ENCODE results near the gene SPATA46. TPM values are rescaled to one million over a fixed set of nuclear protein-coding genes. Genes with fewer than 3 reads are reported as not detected.

SPATA46 gene
- total RNA-seq, 1 donor from 2014 or later: not detected

DNA sequence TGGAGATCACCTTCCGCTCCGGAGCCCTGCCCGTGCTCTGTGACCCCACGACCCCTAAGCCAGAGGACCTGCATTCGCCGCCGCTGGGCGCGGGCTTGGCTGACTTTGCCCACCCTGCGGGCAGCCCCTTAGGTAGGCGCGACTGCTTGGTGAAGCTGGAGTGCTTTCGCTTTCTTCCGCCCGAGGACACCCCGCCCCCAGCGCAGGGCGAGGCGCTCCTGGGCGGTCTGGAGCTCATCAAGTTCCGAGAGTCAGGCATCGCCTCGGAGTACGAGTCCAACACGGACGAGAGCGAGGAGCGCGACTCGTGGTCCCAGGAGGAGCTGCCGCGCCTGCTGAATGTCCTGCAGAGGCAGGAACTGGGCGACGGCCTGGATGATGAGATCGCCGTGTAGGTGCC, 9.6 kb downstream of the SPATA46 start:
- TF ChIP-seq, protein P1, sequence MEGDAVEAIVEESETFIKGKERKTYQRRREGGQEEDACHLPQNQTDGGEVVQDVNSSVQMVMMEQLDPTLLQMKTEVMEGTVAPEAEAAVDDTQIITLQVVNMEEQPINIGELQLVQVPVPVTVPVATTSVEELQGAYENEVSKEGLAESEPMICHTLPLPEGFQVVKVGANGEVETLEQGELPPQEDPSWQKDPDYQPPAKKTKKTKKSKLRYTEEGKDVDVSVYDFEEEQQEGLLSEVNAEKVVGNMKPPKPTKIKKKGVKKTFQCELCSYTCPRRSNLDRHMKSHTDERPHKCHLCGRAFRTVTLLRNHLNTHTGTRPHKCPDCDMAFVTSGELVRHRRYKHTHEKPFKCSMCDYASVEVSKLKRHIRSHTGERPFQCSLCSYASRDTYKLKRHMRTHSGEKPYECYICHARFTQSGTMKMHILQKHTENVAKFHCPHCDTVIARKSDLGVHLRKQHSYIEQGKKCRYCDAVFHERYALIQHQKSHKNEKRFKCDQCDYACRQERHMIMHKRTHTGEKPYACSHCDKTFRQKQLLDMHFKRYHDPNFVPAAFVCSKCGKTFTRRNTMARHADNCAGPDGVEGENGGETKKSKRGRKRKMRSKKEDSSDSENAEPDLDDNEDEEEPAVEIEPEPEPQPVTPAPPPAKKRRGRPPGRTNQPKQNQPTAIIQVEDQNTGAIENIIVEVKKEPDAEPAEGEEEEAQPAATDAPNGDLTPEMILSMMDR (IDR thresholded peaks at IDR 0.05; ENCODE audit: partially characterized antibody, unreplicated experiment): no peak
- peaks cover 1% of the 10 kb centered on the region for H3K9me3 Mint-ChIP-seq (ENCODE audit: unreplicated experiment)
- H3K27me3 Mint-ChIP-seq (ENCODE audit: unreplicated experiment): no peaks in the 10 kb centered on the region
- no peak for DNase-seq
- no peak overlapping the region for H3K27ac Mint-ChIP-seq (ENCODE audit: unreplicated experiment)
- no peak overlapping the region for H3K4me3 Mint-ChIP-seq (ENCODE audit: unreplicated experiment)
- peaks cover 7% of the 10 kb centered on the region for H3K4me1 Mint-ChIP-seq (ENCODE audit: low read depth, unreplicated experiment)
- no peaks in the 10 kb centered on the region for H3K36me3 Mint-ChIP-seq (ENCODE audit: unreplicated experiment)

DNA sequence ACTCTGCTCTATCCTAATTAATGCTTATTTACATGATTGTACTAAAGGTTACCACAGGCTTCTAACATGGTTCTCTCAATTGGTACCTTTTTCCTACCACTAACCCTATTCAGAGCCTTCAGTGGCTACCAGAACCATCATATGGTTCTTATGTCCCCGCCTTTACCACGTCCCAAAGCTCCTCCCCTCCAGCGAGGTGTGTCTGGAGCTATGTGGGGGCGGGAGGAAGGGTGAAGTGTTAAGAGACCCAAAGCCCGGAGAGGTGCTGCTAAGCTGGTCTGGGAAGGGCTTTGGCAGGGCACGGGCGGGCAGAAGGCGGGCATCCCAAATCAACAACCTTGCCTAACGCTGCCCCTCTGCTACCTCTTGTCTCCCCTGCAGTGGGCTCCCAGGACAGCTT, 10.0 kb downstream of the SPATA46 start:
- Mint-ChIP-seq H3K4me3 (ENCODE audit: unreplicated experiment) (no peak overlapping the region), H3K4me1 (ENCODE audit: low read depth, unreplicated experiment) (peaks cover 7% of the 10 kb centered on the region), H3K9me3 (ENCODE audit: unreplicated experiment) (peaks cover 1% of the 10 kb centered on the region), H3K27me3 (ENCODE audit: unreplicated experiment) (peaks cover under 1% of the 10 kb centered on the region), H3K36me3 (ENCODE audit: unreplicated experiment) (no peaks in the 10 kb centered on the region), H3K27ac (ENCODE audit: unreplicated experiment) (no peak overlapping the region)
- no peak for DNase-seq
- TF ChIP-seq, protein P1 (IDR thresholded peaks at IDR 0.05; ENCODE audit: partially characterized antibody, unreplicated experiment): no peak

GRCh38 chr1:162366149-162366548, 10.5 kb downstream of the SPATA46 start:
- H3K4me1 Mint-ChIP-seq (ENCODE audit: low read depth, unreplicated experiment): peaks cover 7% of the 10 kb centered on the region
- no peaks in the 10 kb centered on the region for H3K9me3 Mint-ChIP-seq (ENCODE audit: unreplicated experiment)
- H3K4me3 Mint-ChIP-seq (ENCODE audit: unreplicated experiment): no peak overlapping the region
- no peaks in the 10 kb centered on the region for H3K36me3 Mint-ChIP-seq (ENCODE audit: unreplicated experiment)
- H3K27me3 Mint-ChIP-seq (ENCODE audit: unreplicated experiment): peaks cover 3% of the 10 kb centered on the region
- TF ChIP-seq, protein P1 (IDR thresholded peaks at IDR 0.05; ENCODE audit: partially characterized antibody, unreplicated experiment): no peak
- no peak overlapping the region for H3K27ac Mint-ChIP-seq (ENCODE audit: unreplicated experiment)
- DNase-seq: no peak

DNA sequence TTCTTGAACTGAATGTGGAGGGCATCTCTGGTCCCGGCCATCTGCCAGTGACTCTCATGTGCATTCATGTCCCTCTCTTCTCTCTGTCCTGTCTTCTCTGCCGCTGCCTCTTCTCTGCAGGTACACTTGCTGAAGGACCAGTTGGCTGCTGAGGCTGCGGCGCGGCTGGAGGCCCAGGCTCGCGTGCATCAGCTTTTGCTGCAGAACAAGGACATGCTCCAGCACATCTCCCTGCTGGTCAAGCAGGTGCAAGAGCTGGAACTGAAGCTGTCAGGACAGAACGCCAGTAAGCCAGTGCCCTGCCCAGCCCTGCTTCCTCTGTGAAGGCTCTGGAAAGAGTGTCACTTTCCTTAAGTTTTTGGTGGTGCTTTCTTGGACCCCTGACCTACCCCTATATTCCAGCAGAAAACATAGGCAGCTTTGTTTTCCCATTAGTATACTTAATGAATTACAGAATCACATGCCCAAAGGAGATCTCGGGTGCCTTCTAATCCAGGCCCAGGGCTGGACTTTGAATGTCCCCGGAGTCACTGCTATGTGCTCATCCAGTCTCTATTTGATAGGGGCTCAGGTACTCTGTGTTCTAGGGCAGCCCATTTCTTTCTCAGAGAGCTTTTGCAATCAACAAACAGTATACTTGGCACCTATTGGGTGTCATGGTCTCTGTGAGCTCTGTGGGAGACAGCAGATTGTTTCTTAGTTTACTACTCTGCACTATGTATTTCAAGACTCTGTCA, 11.2 kb downstream of the SPATA46 start:
- H3K4me1 Mint-ChIP-seq (ENCODE audit: low read depth, unreplicated experiment): peaks cover 7% of the 10 kb centered on the region
- H3K9me3 Mint-ChIP-seq (ENCODE audit: unreplicated experiment): no peaks in the 10 kb centered on the region
- DNase-seq: no peak
- H3K36me3 Mint-ChIP-seq (ENCODE audit: unreplicated experiment): no peaks in the 10 kb centered on the region
- no peak overlapping the region for H3K27ac Mint-ChIP-seq (ENCODE audit: unreplicated experiment)
- TF ChIP-seq, protein P1 (IDR thresholded peaks at IDR 0.05; ENCODE audit: partially characterized antibody, unreplicated experiment): no peak
- H3K4me3 Mint-ChIP-seq (ENCODE audit: unreplicated experiment): no peak overlapping the region
- H3K27me3 Mint-ChIP-seq (ENCODE audit: unreplicated experiment): peaks cover 3% of the 10 kb centered on the region

DNA sequence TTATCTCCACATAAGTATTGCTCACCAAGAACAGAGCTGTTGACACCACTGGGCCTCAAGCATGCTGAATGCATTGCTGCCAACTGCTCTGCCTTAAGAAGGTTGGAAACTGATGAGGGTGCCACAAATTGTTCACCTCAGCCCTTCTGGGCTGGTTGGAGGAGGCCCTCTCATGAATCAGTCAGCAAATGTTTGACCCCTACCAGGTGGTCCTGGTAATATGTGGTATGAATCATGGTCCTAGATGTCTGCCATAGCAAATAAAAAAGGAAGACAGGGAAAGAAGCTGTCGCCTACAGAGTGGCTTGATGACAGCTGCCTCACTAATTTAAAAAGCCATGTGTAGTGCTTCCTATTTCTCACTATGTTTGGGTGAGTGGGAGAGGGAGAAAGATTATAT, 12.2 kb downstream of the SPATA46 start:
- Mint-ChIP-seq H3K4me3 (ENCODE audit: unreplicated experiment) (no peak overlapping the region), H3K36me3 (ENCODE audit: unreplicated experiment) (no peaks in the 10 kb centered on the region), H3K27ac (ENCODE audit: unreplicated experiment) (no peak overlapping the region), H3K27me3 (ENCODE audit: unreplicated experiment) (peaks cover 3% of the 10 kb centered on the region), H3K4me1 (ENCODE audit: low read depth, unreplicated experiment) (peaks cover 7% of the 10 kb centered on the region), H3K9me3 (ENCODE audit: unreplicated experiment) (no peaks in the 10 kb centered on the region)
- TF ChIP-seq, protein P1 (IDR thresholded peaks at IDR 0.05; ENCODE audit: partially characterized antibody, unreplicated experiment): no peak
- DNase-seq: no peak
